Measurements from ENCODE around the gene CAMSAP1. TPM values are rescaled to one million over a fixed set of nuclear protein-coding genes. Genes with fewer than 3 reads are reported as not detected.
A peak's percentile ranks its signal among the peaks of the same experiment; 100 is the strongest.
"Not testable (repeated sequence)": the region's sequence is repeated elsewhere in the genome, so short reads cannot be mapped to it uniquely, and the experiment has no call there.

The CAMSAP1 gene
- total RNA-seq, 4 donors from 2014 or later: 15.6 to 61.2 (median 43.2) TPM

DNA sequence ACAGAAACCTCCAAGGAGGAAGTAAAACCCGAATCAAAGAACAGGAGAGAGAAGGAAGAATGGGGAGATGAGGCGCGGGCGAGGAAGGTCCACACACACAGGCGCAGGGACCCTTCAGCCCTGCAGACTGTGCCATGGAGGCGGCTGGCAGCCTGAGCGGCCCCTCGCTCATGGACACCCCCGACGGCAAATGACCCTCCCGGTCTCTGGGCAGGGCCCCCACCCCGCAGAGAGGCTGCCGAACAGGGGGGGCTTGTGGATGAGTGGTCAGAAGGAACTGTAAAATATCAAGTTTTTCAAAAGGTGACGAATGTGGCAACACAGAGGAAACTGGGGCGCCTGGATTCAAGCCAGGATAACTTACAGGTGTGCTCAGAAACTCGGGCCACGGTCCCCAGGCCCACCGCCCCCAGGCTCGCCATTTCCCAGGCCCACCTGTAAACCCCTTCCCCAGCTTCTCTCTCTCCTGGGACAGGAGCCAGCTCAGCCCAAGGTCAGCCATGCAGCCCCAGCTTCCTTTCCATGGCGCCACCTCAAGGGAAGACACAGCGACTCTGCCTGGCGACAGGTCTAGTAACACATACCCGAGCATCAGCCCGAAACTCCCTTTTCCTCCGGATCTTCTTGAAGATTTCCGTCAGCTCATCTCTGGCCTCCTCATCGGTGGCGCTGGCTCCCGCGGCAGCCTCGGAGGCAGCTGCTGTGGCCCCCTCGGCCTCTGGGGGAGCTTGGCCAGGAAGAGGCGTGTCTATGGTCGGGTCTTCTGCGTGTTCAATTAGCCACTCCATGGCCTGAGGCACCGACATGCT, 37.3 kb upstream of the CAMSAP1 start:
- no peaks in the 10 kb centered on the region for H3K4me1 ChIP-seq
- H3K27me3 ChIP-seq: no peaks in the 10 kb centered on the region
- no peaks in the 10 kb centered on the region for H3K9me3 ChIP-seq
- H3K27ac ChIP-seq: no peak overlapping the region
- no peak overlapping the region for H3K4me3 ChIP-seq
- intact Hi-C loops (cut with DNase I; ENCODE audit: low total_unique reads): no loop called here
- no peaks in the 10 kb centered on the region for H3K36me3 ChIP-seq
- no peak for TF ChIP-seq POLR2A (IDR thresholded peaks at IDR 0.05)
- TF ChIP-seq, protein P1, sequence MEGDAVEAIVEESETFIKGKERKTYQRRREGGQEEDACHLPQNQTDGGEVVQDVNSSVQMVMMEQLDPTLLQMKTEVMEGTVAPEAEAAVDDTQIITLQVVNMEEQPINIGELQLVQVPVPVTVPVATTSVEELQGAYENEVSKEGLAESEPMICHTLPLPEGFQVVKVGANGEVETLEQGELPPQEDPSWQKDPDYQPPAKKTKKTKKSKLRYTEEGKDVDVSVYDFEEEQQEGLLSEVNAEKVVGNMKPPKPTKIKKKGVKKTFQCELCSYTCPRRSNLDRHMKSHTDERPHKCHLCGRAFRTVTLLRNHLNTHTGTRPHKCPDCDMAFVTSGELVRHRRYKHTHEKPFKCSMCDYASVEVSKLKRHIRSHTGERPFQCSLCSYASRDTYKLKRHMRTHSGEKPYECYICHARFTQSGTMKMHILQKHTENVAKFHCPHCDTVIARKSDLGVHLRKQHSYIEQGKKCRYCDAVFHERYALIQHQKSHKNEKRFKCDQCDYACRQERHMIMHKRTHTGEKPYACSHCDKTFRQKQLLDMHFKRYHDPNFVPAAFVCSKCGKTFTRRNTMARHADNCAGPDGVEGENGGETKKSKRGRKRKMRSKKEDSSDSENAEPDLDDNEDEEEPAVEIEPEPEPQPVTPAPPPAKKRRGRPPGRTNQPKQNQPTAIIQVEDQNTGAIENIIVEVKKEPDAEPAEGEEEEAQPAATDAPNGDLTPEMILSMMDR (IDR thresholded peaks at IDR 0.05): no peak
- DNase-seq: no peak

DNA sequence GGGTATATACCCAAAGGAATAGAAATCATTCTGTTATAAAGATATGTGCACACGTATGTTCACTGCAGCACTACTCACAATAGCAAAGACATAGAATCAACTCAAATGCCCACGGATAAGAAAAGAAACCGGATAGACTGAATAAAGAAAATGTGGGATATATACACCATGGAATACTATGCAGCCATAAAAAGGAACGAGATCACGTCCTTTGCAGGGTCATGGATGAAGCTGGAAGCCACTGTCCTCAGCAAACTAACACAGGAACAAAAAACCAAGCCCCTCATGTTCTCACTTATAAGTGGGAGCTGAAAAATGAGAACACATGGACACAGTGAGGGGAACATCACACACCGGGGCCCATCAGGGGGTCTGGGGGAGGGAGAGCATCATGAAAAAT, 36.3 kb upstream of the CAMSAP1 start:
- intact Hi-C loops (cut with DNase I; ENCODE audit: low total_unique reads); H3K4me3 ChIP-seq; DNase-seq; H3K27ac ChIP-seq; H3K36me3 ChIP-seq; H3K27me3 ChIP-seq; H3K4me1 ChIP-seq; H3K9me3 ChIP-seq: not testable (repeated sequence)

DNA sequence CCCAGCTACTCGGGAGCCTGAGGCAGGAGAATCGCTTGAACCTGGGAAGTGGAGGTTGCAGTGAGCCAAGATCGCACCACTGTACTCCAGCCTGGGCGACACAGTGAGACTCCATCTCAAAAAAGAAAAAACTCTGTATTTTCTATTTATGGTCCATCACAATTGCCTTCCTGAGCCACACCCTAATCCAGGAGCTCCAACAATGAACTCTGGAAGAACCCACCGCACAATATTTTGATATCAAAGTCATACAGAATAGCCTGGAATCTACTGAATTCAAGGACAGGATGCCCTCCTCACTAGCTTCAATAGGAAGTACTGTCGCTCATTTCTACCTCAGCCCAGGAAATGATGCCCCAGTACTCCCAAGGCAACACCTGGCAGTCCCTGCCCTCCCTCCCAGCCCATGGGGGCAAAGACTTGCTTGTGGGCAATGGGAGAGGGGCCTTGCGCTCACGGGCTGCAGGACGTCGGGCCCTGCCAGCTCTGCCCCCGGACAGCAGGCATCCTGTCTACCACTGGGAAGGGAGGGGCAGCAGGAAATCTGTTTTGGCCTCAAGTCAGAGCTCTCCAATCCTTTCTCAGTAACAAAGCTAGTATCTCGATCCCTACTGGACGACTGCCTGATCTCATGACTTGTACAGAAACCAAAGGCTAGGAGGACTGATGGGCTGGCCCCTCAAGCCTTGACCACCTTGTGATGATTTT, 34.1 kb upstream of the CAMSAP1 start:
- no peak overlapping the region for H3K4me3 ChIP-seq
- TF ChIP-seq POLR2A (IDR thresholded peaks at IDR 0.05): no peak
- TF ChIP-seq, protein P1 (IDR thresholded peaks at IDR 0.05): no peak
- H3K9me3 ChIP-seq: no peaks in the 10 kb centered on the region
- intact Hi-C loops (cut with DNase I; ENCODE audit: low total_unique reads): no loop called here
- no peaks in the 10 kb centered on the region for H3K4me1 ChIP-seq
- peak overlapping the region in 1 of 2 donors; percentile 31 for H3K27ac ChIP-seq
- no peak for DNase-seq
- H3K27me3 ChIP-seq: no peaks in the 10 kb centered on the region
- H3K36me3 ChIP-seq: no peaks in the 10 kb centered on the region

DNA sequence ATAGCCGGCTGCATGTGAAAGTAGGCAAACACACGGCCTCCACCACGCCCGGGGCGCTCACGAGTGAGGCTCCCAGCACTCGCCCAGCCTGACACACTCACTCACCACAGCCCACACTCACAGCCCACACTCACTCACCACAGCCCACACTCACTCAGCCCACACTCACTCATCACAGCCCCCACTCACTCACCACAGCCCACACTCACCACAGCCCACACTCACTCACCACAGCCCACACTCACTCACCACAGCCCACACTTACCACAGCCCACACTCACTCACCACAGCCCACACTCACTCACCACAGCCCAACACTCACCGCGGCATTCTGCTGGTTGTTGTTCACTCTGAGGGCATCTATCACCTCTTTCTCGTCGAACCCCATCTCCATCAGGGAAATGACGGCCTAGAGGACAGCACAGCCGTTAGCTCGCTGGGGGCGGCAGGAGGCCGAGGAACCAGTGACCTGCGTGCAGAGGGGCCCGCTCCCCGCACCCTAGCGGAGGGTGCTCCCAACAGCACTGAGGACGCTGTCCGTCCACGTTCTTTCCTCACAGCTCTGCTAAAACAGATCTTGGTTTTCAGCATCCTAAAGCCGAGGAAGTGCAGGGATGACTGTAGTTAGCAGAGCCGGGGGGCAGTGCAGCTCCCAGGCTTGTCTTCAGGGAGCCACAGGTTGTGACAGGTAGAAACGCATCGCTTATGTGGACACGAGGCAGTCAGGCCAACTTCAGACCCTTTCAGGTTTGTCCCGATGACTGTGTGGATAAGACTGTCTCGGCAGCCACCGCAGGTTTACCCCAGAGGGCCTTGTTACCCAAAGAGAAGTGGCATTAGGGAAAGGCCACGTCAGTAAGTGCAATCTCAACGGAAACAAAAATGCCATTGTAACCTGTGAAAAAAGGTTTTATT, 32.3 kb upstream of the CAMSAP1 start:
- Histone ChIP-seq H3K4me3 (no peak overlapping the region), H3K36me3 (no peaks in the 10 kb centered on the region), H3K4me1 (no peaks in the 10 kb centered on the region), H3K27ac (no peak overlapping the region), H3K27me3 (no peaks in the 10 kb centered on the region), H3K9me3 (no peaks in the 10 kb centered on the region)
- intact Hi-C loops (cut with DNase I; ENCODE audit: low total_unique reads): no loop called here
- TF ChIP-seq, protein P1 (IDR thresholded peaks at IDR 0.05): no peak
- no peak for TF ChIP-seq POLR2A (IDR thresholded peaks at IDR 0.05)
- DNase-seq: no peak
